ENCODE data around the gene BABAM1.
"Not testable (repeated sequence)": the region's sequence is repeated elsewhere in the genome, so short reads cannot be mapped to it uniquely, and the experiment has no call there.

BABAM1 gene

DNA sequence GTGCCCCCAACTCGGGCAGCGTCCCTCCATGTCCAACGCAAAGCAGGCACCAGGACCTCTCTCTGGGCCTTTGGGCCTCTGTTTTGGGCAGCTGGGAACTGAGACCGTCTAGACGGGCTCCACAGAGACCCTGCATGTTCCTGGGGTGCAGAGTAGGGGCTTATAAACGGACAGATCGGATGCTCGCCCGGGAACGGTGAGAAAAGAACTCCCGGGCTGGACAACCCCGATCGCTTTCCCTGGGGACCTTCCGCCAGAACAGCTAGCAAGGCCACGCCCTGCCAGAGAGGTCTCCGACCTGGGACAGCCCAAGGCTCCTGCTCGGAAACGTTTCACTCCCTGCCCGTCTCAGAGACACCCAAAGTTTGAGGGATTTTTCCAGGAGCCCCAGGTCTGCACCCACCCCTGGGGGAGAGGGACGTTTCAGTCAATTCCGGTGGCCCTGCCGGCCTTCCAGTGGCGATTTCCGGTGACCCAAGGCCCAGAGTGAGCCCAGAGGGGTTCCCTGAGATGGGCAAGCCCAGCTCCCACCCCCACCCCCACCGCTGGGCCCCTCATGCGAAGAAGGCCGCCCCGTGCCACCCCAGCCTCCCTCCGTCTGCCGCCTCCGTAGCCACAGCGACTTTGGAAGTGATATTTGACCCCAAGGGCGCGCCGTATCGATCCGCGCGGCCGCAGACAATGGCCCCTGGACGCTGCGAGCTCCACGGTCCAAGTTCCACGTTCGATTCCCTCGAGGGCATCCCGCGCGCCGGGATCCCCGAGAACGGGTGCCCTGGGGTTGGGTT lies 23.2 kb upstream of the BABAM1 start:
- no peak for DNase-seq

DNA sequence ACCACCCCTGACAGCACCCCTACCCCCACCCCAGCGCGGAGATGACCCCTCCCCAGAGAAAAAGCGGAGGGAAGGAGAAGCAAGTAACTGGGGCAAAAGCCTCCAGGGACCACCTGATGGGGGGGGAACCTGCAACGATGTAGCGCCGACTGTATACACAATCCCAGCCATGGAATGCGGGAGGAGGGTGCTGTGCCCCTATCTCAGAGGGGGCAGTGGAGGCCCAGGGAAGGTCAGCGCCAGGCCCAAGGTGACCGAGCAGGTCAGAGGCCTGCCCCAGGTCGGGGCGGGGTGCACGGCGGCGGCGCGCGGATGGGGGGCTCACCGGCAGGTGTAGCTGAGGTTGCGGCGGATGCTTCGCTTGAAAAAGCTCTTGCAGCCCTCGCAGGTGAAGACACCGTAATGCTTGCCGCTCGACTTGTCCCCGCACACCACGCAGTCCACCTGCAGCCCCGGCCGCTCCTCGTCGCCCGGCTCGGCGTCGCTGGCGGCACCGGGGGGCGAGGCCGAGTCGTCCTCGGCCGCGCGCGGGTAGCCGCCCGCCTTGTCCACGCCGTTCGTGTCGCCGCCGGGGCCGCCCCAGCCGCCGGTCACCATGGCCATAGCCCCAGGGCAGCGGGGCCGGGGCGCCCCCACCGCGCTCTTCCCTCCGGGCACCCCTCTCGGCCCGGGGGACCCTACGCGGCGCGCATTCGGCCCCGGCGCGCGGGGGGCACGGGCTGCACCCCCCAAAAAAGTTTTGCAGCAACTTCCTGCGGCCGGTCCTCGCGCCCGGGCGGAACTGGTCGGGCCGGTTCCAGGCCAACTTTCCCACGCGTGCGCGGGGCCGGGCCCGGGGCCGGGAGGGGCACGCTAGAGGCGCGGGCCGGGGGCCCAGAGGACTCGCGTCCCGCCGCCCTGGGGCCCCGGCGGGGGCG lies 22.4 kb upstream of the BABAM1 start:
- no peak for DNase-seq

DNA sequence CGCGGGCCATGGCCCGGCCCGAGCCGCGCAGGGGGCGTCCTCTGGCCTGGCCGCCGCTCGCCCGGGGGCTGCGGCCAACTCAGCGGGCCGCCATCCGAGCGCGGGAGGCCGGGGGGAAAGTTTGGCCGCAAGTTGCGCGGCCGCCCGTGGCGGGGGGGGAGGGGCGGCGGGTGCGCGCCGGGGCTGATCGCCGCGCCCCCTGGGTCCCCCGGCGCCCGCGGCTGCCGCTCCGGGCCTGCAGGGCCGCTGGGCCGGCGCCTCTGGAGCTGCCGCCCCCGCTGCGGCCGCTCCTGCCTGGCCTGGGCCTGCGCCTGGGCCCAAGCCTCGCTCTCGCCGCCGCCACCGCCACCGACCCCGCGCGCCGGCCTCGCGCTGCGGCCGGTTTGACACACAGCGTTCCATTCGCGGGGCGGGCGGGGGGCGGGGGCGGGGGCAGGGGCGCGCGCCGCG lies 21.7 kb upstream of the BABAM1 start, which contains the start of gene NR2F6:
TSS of gene NR2F6 (minus strand) at position 385 of the 450 bp plus-strand sequence. CDS start 699 bp downstream, outside the sequence.
- no peak for DNase-seq

DNA sequence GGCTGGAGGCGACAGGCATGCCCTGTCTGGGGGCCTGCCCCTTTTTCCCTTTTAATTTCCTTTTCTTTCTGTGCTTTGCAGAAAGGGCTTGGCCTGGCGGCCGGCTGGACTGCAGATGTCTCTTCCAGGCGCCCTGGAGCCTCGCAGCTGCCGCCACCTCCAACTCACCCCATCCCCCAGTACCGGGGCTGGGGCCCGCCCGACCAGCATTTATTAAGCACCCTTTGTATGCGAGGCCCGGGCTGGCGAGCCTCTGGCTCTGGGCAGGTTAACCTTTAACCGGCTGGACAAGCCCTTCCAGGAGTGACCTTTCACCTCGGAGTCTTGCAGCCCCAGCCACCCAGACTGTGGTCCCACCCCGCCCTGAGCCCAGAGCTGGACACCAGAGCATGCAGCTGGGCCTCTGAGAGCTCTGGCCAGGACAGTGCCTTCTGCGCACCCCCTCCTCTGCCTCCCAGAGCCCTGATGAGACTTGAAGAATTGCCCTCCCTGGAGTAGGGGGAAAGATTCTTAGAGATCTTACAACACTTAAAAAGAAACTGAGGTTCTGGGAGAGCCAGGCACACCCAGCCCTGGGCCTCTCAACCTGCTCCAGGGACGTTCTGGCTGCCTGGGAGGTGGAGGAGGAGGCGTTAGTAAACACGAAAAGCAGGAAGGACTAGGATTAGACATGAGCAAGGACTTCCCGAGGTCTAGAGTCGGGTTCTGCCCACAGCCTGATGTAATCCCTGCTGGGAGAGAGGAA lies 20.4 kb upstream of the BABAM1 start:
- no peak for DNase-seq

DNA sequence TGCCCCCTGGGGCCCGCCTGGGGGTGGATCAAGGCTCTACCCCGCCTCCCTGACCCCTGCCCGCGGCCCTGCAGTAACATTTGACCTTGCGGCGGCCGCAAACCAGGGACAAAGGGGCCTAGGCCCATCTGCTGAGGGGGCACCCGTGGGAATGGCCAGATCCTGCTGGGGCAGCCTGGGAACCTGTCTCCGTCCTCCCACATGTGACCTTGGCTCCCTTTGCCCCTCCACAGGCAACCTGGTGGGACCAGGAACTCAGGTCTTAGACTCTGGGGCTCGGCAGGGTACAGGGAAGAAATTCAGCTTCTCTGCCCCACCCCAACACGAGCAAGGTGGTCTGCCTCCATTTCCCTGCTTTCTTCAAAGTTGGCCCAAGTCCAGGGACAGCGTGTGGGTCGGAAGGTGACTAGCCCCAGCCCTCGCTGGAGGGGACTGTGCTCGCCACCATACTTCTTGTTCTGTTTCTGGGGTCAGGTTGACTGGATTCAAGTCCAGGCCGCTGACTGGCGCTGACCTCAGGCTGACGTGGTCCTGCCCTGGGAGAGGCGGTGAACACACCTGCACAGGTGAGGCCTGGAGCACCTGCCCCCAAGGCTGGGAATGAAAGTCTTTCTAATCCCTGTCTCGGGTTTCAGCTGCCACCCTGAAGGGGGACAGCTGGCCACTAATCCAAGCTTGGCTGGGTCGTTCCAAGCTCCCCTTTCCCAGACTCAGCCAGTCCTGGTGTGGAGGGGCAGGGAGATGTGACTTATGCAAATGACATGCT lies 19.0 kb upstream of the BABAM1 start:
- DNase-seq, result no peak

DNA sequence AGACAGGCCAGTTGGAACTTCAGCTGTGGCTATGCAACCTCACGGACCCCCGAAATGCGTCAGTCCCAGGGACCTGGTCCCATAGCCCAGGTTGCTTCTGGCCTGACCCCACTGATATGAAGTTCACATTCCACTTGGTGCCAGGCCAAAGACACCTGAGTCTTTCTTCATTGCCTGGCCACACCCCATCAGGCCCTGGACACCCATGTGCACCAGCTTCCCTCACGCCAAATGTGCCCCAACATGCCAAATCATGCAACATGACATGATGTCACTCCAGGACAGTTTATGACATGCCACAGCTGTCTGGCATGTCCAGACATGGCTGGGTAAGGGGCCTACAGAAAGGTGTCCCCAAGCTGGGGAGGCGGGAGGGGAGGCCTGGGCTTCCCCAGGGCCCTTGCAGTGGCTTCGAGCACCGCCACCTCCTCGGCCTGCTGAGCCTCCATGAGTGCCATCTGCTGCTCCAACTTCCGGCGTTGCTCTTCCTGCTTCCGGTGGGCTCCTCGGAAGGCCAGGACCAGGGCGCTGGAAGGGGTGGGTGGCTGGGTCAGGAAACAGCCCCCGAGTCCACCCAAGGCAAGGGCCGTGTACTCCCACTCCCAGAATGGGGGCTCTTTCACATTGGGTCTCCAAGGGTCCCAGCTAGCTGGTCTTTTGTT lies 17.2 kb upstream of the BABAM1 start:
- DNase-seq, result no peak

DNA sequence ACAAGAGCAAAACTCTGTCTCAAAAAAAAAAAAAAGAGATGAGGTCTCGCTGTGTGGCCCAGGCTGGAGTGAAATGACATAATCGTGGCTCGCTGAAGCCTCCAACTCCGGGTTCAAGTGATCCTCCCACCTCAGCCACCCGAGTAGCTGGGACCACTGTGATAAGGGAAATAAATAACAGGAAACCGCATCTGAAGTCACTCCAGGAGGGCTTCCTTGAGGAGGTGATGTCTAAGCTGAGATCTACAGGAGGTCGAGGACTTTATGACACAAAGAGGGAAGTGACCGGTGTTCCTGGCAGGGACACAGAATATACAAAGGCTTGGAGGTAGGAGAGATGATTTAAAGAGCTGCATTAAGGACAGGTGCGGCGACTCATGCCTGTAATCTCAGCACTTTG lies 12.6 kb upstream of the BABAM1 start:
- DNase-seq, result no peak

DNA sequence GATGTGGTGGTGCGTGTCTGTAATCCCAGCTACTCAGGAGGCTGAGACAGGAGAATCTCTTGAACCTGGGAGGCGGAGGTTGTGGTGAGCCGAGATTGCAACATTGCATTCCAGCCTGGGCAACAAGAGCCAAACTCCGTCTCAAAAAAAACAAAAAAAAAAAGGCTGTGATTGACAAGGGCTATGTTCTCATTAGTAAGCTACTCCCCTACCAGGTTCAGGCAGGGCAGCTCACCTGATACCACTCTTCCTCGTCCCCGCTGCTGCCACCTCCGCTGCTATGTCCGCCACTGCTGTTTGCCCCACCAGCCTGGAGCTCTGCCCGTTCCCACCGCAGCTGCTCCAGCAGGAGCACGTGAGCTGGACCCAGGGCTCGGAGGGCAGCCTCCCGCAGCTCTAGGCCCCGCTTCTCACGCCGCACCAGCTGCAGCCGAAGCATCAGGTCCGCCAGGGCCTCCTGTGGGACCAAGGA lies 12.1 kb upstream of the BABAM1 start:
- DNase-seq, result no peak

DNA sequence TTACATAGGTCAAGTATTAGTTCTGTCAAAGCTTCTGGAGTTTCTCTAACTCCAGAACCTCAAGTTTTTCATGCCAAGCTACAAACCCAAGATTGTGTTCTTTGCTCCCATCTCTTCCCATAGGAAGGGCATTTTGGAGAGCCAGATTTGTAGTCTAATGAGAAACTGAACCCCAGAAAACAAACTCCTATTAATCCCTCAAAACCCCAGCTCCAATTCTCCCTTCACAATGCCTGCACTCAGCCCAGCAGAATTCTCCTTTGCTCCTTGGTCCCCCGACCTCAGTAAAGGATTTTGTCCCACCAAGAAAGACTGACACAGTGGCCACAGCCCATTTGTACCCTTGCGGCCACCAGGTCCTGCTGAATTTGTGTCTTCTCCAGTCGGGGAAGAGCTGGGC lies 11.1 kb upstream of the BABAM1 start:
- no peak for DNase-seq

DNA sequence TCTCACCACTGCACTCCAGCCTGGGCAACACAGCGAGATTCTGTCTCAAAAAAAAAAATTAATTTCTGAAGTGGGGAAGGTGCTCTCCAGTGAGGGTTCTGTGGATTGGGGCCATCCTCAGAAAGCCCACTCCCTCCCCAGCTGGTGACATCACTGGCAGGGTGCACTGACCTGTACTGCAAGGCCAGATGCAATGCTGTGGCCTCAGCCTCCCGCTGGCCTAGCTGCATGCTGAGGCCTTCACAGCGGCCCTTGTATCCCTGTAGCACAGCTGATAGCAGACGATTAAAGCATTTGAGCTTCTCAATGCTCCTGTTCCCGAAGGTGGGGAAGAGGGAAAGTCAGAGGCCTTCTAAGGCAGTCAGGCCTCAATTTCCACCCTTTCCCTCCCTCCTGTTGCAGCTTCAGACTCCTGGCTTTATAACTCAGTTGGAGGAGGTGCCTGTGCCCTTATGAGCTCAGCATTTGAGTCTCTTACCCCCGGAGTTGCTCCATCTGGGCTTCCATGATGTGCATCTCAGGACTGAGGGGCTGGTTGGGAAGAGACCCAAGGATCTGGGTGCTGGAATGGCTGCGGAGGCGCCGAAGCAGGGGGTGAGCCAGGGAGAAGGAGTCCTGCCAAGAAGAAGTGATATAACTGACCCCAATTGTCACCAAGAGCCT lies 8.0 kb upstream of the BABAM1 start:
- DNase-seq, result no peak

DNA sequence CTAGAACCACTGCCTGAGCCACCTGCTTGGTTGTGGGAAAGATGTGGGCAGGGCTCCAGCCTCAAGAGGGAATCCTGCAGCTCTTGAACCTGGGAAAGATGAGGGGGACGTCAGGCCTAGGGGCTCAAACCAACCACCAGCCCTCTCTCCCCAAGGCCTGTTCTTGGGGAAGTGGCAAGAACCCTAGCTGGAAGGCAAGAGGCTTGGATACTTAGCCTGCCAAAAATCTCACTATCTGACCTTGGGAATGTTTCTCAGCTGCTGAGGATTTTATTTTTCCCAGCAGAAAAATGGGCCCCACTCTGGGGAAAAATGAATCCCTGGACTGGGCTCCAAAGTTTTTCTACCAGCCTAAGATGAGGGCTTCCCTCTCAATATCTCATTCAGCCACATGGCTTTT lies 7.3 kb upstream of the BABAM1 start:
- DNase-seq, result no peak

DNA sequence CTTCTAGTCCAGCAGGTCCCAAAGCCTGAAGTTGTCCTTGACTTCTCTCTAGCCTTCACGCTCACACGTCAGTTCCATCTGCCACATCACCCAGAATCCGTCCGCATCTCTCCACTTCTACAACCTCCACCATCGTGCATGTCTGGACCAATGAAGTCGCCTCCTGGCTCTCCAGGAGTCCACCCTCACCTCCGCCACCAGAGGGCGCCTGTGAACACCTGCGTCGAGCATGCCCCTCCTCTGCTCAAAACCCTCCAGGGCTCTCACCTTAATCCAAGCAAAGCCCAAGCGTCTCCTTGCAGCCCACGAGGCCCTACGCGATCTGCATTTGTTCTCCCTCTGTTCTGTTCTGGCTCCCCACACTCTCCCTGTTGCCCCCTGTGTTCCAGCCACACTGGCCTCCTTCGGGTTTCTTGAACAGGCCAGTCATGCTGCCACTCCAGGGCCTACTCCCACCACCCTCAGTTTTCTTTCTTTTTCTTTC lies 6.4 kb upstream of the BABAM1 start:
- DNase-seq, result peak; percentile 86 to 89

DNA sequence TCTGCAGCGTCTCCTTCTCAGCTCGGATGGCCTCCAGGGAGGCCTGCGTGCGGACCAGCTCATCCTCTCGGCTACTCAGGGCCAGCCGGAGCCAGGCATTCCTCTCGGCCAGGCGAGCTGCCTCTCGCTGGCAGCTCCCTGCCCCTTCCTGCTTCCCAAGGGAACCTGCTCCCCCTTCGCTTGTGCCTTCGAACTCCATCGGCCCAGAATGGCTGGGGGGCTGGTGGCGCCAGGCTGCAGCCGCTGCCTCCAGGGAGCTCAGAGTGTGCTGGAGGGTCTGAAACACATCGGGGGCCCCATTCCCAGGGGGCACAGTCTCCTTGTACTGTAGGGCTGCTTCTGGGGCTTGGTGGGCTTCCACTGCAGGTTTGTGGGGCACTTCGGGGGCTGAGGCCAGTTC lies 4.7 kb upstream of the BABAM1 start:
- DNase-seq, result no peak

DNA sequence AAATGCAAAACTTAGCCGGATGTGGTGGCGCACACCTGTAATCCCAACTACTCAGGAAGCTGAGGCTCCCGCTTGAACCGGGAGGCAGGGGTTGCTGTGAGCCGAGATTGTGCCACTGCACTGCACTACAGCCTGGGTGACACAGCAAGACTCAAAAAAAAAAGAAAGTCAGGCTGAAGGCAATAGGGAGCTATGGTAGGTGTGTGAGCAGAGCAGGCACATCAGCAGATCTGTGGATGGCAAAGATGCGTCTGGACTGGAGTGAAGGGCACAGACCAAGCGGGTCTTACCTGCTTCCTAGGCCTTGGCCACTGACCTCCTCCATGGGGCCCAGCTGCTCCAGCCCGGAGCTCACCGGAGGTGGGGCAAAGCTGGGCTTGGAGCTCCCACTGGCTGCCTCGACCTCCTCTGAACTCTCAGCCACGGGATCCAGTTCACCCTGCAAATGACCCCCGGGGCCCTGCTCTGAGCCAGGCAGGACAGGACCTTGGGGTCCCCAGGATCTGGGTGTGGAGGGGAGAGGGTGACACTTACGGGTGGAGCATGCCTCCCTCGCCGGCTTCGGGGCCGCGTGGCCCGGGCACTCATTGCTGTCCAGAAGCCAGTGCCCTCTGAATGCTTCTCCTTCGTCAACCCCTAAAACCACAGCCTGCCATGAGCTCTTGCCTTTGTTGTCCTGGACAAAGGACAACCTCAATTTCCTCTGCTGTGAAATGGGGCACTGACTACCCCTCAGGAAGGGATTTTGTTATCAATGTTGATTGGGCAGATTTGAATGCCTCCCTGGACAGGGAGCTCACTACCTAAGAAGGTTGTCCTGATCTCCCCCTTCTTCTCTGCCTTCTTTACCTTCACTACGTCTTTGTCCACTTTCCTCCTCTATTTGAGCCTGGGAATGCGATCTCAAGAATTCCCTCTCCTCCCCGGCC lies 3.3 kb upstream of the BABAM1 start:
- no peak for DNase-seq

DNA sequence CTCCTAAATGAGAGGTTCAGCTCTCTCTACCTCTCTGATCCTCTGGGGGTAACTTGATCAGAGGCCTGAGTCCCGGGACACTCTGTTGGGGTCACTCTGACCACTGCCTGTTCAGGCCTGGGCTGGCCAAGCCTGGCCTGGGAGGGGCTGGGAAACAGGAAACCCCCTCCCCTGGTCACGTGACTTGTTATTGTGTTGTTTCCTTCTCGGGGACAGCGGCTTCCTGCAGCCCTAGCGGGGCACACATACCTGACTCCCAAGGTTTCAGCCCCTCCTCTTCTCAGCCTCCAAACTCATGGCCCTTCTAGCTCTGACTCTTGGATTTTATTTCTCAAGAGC lies 2.6 kb upstream of the BABAM1 start, which contains the start of gene USHBP1:
TSS of gene USHBP1 (minus strand) at position 105 of the 339 bp plus-strand sequence. CDS start 446 bp downstream, outside the sequence.
- no peak for DNase-seq

DNA sequence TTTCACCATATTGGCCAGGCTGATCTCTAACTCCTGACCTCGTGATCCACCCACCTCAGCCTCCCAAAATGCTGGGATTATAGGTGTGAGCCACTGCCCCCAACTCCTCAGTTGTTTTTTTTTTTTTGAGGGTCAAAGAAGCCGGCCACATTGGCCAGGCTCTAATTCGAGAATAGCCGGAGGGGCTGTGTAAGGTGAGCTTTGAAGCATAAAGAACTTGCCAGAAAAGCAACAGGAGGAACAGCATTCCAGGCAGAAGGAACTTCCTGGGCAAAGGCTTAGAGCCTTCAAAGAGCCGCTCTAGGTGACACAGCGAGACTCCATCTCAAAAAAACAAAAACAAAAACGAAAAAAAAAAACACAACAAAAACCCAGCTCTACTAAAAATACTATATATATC lies 1.2 kb upstream of the BABAM1 start:
- DNase-seq, result no peak

DNA sequence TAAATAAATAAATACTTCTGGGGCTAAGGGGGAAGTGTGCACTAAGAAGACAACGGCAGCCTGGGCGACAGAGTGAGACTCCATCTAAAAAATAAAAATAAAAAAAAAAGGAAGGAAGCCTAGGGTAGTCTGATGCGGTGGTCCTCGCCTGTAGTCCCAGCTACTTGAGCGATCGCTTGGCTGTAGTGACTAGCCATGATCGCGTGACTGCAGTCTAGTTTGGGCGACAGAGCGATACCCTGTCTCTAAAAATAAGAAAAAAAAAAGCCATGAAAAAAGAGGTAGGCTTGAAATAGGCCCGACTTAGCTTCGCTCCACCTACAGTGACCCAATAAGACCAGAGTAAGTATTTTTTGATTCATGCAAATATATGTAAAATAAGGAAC lies 661 bp upstream of the BABAM1 start:
- no peak for DNase-seq

DNA sequence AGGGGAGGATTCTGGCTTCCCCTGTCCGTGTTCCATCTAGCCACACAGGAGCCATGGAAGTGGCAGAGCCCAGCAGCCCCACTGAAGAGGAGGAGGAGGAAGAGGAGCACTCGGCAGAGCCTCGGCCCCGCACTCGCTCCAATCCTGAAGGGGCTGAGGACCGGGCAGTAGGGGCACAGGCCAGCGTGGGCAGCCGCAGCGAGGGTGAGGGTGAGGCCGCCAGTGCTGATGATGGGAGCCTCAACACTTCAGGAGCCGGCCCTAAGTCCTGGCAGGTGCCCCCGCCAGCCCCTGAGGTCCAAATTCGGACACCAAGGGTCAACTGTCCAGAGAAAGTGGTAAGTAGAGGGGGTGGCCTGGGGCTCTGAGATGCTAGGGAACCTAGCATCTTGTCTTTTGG lies 1.5 kb downstream of the BABAM1 start:
- DNase-seq, result no peak

DNA sequence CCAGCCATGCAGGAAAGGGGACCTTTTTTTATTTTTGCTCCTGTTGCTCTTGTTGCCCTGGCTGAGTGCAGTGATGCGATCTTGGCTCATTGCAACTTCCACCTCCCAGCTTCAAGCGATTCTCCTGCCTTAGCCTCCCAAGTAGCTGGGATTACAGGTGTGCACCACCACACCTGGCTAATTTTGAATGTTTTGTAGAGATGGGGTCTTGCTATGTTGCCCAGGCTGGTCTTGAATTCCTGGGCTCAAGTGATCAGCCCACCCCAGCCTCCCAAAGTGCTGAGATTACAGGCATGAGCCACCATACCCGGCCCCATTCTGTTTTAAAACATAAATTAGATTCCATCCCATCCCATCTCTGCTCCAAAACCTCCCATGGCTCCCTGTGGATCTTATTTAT lies 7.6 kb downstream of the BABAM1 start:
- DNase-seq, result not testable (repeated sequence)

Measured in activated CD4-positive, alpha-beta T cell treated with anti-CD3 and anti-CD28 coated beads for 4 hours (primary cell).